ENCODE measurements around the gene PRSS37. TPM values are rescaled to one million over a fixed set of nuclear protein-coding genes. Genes with fewer than 3 reads are reported as not detected.
"Not testable (repeated sequence)": the region's sequence is repeated elsewhere in the genome, so short reads cannot be mapped to it uniquely, and the experiment has no call there.

PRSS37 gene
- total RNA-seq: not detected in 2 replicates

- intact Hi-C loops (cut with micrococcal nuclease): no loop called here
Observed at GRCh38 chr7:141841385-141841784, at the start of gene PRSS37. PRSS37 (minus strand) TSS chr7:141841485; CDS start chr7:141841049, 436 bp downstream.

- intact Hi-C loops (cut with micrococcal nuclease): no loop called here
Observed at GRCh38 chr7:141889321-141889720, 48.0 kb upstream of the PRSS37 start.

DNA sequence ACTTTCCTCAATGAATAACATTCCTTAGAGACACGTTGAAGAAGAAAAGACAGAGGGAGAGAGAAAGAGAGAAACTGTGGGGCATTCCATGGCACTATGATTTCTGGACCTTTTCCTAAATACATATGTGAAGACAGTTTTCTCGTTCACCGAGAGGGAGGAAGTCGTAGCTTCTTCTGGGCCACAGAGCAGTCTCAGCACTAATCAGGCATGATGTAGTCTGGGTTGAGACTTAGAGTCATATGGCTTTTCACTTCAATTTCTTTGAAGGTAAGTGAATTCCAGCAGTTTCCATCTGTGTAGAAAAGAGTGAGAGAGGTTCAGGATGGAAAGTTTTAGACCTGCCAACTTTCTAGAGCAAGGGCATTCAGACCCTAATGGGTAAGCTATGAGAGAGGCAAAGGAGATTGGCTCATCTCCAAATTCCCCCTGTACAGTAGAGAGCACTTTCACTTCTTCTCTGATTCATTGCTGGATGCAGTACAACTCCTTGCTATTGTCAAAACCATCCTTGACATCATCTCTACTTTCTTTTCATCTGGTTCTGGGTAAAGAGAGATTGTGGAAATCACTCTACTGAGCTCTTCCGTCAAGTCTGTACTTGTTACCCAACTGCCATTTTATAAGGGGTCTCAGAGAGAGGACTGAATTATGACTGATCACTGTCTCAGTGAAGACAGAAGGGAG, 43.4 kb upstream of the PRSS37 start:
- intact Hi-C loops (cut with micrococcal nuclease): no loop called here

GRCh38 chr7:141880960-141881359, 39.7 kb upstream of the PRSS37 start:
- intact Hi-C loops (cut with micrococcal nuclease): no loop called here

DNA sequence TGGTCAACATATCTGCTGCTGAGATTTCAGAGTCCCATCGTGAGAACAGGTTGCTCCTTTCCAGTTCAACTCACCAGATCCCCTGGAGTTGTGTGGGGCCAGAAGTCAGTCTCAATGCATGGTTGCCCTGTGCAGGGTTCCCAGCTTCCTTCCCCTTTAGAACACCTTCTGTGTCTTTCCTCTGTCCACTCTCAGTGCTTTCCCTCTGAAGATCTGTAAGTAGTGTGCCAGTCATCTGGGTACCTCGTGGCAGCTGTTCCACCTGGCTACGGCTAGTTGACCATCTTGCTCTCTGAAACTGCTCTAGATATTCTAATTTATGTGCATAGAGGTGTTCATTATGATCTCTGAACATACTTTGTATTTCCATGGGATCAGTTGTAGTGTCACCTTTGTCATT, 36.1 kb upstream of the PRSS37 start:
- intact Hi-C loops (cut with micrococcal nuclease): no loop called here

- intact Hi-C loops (cut with micrococcal nuclease): no loop called here
Observed at GRCh38 chr7:141876371-141876770, 35.1 kb upstream of the PRSS37 start.

- intact Hi-C loops (cut with micrococcal nuclease): no loop called here
Observed at GRCh38 chr7:141875453-141875852, 34.2 kb upstream of the PRSS37 start.

DNA sequence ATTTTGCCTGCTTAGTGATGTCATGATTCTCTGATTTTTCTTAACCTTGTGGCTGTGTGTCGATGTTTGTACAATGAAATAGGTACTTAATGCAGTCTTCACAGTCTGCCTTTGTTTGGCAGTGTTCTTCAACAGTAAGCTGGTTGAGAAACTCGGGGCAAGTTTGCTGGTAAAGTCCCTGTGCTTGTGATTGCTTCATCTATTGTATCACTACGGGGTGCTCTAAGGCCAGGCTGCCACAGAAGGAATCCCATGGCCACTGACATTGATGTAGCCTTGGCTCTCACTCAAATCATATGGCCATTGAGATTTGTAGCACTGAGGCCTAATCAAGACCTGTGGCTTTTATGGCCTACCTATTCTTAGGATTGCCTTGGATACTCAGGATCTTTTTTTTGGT, 33.5 kb upstream of the PRSS37 start:
- intact Hi-C loops (cut with micrococcal nuclease): no loop called here

- intact Hi-C loops (cut with micrococcal nuclease): no loop called here
Observed at GRCh38 chr7:141872931-141873330, 31.6 kb upstream of the PRSS37 start.

DNA sequence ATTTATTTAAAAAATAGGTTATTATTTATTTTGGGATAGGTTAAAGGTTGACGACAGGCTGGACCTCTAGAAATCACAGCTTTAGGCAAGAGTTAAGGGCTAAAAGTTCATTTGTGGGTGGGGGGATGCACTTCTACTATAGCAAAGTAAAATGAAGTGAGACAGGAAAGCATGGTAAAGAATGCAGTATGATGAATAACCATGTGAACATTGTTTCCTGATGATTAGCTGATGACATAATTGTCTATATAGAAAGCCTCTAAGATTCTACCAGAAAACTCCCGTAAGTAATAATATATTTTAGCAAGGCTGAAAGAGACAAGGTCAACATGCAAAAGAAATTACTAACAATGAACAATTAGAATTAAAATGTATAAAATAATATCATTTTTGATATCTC, 25.7 kb upstream of the PRSS37 start:
- intact Hi-C loops (cut with micrococcal nuclease): no loop called here

DNA sequence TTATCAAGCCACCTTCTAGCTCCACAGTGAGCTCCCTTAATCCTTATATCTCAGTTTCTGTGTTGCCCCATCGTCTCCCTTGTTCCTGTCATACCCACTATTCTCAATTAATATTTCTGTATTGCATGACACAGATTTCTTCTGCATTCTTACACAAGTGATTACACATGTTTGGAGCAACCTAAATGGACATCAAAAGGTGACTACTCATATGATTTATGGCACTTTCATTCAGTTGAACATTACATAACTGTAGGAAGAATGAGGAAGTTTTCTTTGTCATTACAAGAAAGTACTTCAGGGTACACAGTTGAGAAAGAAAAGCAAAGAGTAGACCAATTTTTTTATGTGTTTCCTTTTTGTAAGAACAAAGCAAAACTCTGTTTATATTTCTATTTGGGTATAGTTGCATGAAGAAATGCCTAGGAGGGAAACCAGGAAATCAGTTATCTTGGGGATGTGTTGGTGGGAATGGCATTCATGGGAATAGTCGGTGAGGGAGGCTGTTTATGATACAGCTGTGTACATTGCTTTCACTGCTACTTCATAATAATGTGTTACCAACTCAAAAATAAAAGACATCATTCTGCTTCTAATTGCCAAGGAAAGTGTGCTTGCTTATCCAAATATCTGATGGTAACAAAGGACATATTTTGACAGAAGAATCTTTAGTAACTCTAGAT, 23.6 kb upstream of the PRSS37 start:
- intact Hi-C loops (cut with micrococcal nuclease): no loop called here

GRCh38 chr7:141860207-141860606, 18.9 kb upstream of the PRSS37 start:
- intact Hi-C loops (cut with micrococcal nuclease): no loop called here

DNA sequence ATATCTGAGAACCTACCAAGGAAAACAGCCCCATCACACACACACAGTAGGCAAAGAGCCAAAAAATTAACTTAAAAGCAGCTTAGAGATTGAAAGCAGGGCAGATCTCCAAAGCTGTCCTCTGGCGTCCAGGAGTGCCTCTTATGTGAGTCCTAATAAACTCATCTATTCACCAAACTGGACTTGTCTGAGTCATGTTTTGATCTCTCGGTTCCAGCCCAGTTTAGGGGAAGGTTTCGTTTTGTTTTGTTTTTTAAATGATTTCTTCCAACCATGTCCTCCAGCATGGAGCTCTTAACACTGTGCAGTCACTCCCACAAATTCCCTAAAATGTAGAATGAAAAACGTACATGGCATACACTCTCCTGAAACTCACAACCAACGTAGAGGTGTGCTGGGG, 6.7 kb upstream of the PRSS37 start:
- intact Hi-C loops (cut with micrococcal nuclease): no loop called here

DNA sequence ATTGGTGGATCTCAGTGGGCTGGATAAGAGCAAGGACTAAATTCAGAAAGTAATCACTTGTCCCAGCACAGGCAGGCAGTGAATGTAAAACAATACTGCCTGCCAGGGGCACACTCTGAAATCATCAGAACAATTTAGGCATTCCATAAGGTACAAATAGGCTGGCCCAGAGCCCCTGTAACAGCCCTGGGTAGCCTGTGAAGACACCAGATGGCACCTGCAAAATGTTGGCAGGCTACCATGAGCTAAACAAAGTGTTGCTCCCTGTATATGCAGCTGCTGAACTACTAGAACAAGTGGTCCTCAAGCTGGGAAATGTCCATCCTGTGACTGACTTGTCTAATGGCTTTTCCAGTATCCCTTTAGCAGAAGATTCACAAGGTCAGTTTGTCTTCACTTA, 3.0 kb upstream of the PRSS37 start:
- intact Hi-C loops (cut with micrococcal nuclease): no loop called here

DNA sequence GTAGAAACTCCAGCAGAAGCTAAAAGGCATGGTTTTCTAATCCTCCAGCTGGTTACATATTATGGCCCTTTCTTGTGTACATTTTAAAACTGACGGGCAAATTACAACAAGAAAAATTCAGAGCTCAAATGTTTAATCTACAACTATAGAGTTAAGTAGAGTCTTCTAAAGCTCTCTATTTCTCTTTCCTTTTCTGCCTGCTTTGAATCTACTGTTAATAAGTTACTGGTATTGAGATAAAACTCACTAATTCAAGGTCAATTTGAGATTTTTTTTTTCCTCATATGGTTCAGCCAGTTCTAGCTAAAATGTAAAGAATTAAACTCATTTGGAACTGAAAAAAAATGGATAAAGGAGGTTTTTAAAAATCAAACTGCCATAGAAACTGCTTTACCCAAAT, 1.6 kb upstream of the PRSS37 start:
- intact Hi-C loops (cut with micrococcal nuclease): no loop called here

GRCh38 chr7:141840708-141841107, 577 bp downstream of the PRSS37 start:
- intact Hi-C loops (cut with micrococcal nuclease): no loop called here

DNA sequence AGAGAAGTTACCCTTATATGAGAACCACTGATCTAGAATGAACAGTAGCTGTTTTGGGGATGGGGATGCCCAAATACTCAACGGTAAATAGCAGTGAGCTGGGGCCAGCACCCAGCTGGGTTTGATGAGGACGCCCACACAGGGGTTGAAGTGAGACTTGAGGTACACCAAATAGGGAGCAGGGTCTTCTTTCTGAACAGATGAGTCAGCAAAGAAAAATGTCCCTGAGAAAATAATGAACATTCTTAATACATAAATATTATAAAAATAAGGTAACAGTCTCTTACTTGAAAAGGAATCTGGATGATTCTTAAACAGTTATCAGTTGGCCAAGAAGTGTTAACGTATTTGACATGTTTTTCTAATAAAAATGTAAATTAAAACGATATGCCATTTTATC, 2.0 kb downstream of the PRSS37 start:
- intact Hi-C loops (cut with micrococcal nuclease): no loop called here

GRCh38 chr7:141838581-141838980, 2.7 kb downstream of the PRSS37 start:
- intact Hi-C loops (cut with micrococcal nuclease): no loop called here

- intact Hi-C loops (cut with micrococcal nuclease): no loop called here
Observed at GRCh38 chr7:141837683-141838082, 3.6 kb downstream of the PRSS37 start.

DNA sequence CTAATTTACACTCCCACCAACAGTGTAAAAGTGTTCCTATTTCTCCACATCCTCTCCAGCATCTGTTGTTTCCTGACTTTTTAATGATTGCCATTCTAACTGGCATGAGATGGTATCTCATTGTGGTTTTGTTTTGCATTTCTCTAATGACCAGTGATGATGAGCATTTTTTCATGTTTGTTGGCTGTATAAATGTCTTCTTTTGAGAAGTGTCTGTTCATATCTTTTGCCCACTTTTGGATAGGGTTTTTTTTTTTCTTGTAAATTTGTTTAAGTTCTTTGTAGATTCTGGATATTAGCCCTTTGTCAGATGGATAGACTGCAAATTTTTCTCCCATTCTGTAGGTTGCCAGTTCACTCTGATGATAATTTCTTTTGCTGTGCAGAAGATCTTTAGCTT, 18.9 kb downstream of the PRSS37 start:
- intact Hi-C loops (cut with micrococcal nuclease): not testable (repeated sequence)

- intact Hi-C loops (cut with micrococcal nuclease): no loop called here
Observed at GRCh38 chr7:141820067-141820466, 21.2 kb downstream of the PRSS37 start.

DNA sequence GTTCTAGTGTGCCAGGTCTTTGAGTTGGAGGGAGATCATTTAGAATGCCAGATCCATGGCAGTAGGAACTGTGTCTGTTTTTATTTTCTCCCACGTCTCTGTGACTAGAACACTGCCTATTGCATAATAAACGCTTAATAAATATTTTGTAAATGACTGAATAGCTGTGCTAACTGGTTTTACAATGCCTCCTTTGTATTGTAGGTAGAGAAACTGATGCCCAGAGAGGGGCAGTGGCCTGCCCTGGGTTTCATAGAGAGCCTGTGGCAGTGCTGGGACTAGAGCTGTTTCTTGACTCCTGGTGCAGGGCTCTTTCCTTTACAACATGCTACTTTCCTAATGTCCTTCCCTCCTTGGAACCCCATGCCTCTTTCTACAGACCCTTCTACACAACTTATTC, 48.8 kb downstream of the PRSS37 start:
- intact Hi-C loops (cut with micrococcal nuclease): no loop called here

GRCh38 chr7:141789917-141790316, 51.4 kb downstream of the PRSS37 start, which contains the start of gene TAS2R5:
TAS2R5 (plus strand) TSS chr7:141790217; CDS start chr7:141790362, 145 bp downstream.
- intact Hi-C loops (cut with micrococcal nuclease): no loop called here

Measured in T-helper 1 cell treated with Interleukin-12 subunit alpha and Interleukin-12 subunit beta and Interleukin-4 antibody, amounts not matched to agents 30 ng/mL and 1 ng/mL, for 36 hours (primary cell).